ENCODE results near the gene HIVEP1.

Gene HIVEP1

GRCh38 chr6:12033770-12034169, 21.7 kb downstream of the HIVEP1 start:
- DNase-seq (ENCODE audit: low read depth, low spot score), result no peak
- no peak overlapping the region for H3K4me3 ChIP-seq (ENCODE audit: low read depth, low read length)
- no peak for TF ChIP-seq CTCF (IDR thresholded peaks at IDR 0.05; ENCODE audit: insufficient read depth, low read length, missing control alignments)
- ChIA-PET CTCF (interaction anchor here (1.5 kb wide), 1 partner anchor 378 kb away, joined by 13 read pairs; no protein-coding TSS in a partner anchor), POLR2A (no interaction called here)

GRCh38 chr6:12034349-12034748, 22.2 kb downstream of the HIVEP1 start:
- H3K4me3 ChIP-seq (ENCODE audit: low read depth, low read length), result no peak overlapping the region
- ChIA-PET POLR2A (no interaction called here), CTCF (interaction anchor here (0.8 to 1.5 kb wide), 5 partner anchors 13 to 381 kb away, joined by 3 to 13 read pairs (median 3); no protein-coding TSS in a partner anchor)
- no peak for TF ChIP-seq CTCF (IDR thresholded peaks at IDR 0.05; ENCODE audit: insufficient read depth, low read length, missing control alignments)
- no peak for DNase-seq (ENCODE audit: low read depth, low spot score)

GRCh38 chr6:12034837-12035236, 22.7 kb downstream of the HIVEP1 start:
- DNase-seq (ENCODE audit: low read depth, low spot score), result no peak
- CTCF ChIA-PET, result interaction anchor here (0.8 to 1.5 kb wide), 5 partner anchors 13 to 381 kb away, joined by 3 to 13 read pairs (median 3); no protein-coding TSS in a partner anchor
- no peak overlapping the region for H3K4me3 ChIP-seq (ENCODE audit: low read depth, low read length)
- TF ChIP-seq CTCF (IDR thresholded peaks at IDR 0.05; ENCODE audit: insufficient read depth, low read length, missing control alignments), result no peak
- POLR2A ChIA-PET, result no interaction called here

- ChIA-PET CTCF (interaction anchor here (1.2 to 1.3 kb wide), 2 partner anchors 337 to 382 kb away, joined by 3 to 6 read pairs; no protein-coding TSS in a partner anchor), POLR2A (no interaction called here)
- no peak for DNase-seq (ENCODE audit: low read depth, low spot score)
- no peak overlapping the region for H3K4me3 ChIP-seq (ENCODE audit: low read depth, low read length)
- no peak for TF ChIP-seq CTCF (IDR thresholded peaks at IDR 0.05; ENCODE audit: insufficient read depth, low read length, missing control alignments)
Measured at GRCh38 chr6:12036766-12037165, 24.7 kb downstream of the HIVEP1 start.

GRCh38 chr6:12037798-12038197, 25.7 kb downstream of the HIVEP1 start:
- ChIA-PET POLR2A (no interaction called here), CTCF (no interaction called here)
- TF ChIP-seq CTCF (IDR thresholded peaks at IDR 0.05; ENCODE audit: insufficient read depth, low read length, missing control alignments), result no peak
- H3K4me3 ChIP-seq (ENCODE audit: low read depth, low read length), result no peak overlapping the region
- no peak for DNase-seq (ENCODE audit: low read depth, low spot score)

GRCh38 chr6:12039540-12040459, 27.7 kb downstream of the HIVEP1 start:
- POLR2A ChIA-PET, result no interaction called here

More at GRCh38 chr6:12039540-12040459, 27.7 kb downstream of the HIVEP1 start:
- TF ChIP-seq CTCF (IDR thresholded peaks at IDR 0.05; ENCODE audit: insufficient read depth, low read length, missing control alignments), result no peak
- no peak overlapping the region for H3K4me3 ChIP-seq (ENCODE audit: low read depth, low read length)
- CTCF ChIA-PET, result interaction anchor here (0.9 to 1.5 kb wide), 6 partner anchors 15 to 453 kb away, joined by 3 to 8 read pairs (median 4); partner anchors contain the start of gene EDN1
- DNase-seq (ENCODE audit: low read depth, low spot score), result no peak
